CD4-positive, alpha-beta T cell treated with Interleukin-6 at 100 ng/mL for 8 hours (primary cell): Measurements from ENCODE around the gene PPP1R12C.
A peak's percentile ranks its signal among the peaks of the same experiment; 100 is the strongest.

ENCODE experiments used
- DNase-seq: peaks from one replicate; pipeline ENCODE4 v3.0.0-alpha.2; 2020; ENCODE audit warnings: mixed read lengths, low spot score

The PPP1R12C gene

DNA sequence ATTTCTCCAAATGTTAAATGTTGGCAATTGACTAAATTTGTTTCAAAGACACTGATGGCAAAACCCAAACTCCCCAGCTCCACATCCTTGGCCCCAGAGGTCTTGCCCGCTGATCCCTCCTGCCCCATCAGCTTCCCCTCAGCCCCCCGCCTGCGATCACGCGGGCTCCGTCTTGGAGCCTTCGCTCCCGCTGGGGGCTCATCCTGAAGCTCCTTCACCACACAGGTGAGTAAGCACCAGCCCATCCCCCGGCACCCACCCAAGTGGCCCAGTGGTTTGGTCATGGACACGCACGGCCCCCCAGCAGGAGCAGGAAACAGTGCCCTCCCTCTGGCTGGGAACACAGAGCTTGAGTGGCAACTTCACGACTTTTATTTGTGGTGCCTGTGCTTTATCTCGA, 26.9 kb downstream of the PPP1R12C start:
- no peak for DNase-seq

DNA sequence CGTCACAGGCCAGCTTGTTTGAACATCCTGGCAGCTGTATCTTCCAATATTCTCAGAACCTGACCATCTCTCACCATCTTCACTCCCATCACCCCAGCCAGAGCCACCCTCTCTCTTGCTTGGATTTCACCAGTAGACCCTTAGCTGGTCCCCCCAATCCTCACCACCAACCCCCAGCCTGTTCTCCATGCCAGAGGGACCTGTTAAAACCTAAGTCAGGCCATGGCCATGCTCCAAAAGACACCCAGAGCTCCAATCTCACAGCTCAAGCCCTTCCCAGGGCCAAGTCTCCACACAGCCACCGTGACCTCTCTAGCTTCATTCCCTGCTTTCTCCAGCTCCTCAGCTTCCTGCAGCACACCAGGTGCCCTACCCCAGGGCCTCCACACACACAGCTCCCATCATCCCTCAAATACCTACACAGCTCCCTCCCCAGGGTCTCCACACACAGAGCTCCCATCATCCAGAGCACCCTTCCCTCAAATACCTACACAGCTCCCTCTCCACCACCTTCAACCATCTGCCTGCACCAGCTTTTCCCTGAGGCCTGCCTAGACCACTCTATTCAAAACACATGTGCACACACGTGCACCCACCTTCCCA, 28.0 kb downstream of the PPP1R12C start:
- DNase-seq: no peak

DNA sequence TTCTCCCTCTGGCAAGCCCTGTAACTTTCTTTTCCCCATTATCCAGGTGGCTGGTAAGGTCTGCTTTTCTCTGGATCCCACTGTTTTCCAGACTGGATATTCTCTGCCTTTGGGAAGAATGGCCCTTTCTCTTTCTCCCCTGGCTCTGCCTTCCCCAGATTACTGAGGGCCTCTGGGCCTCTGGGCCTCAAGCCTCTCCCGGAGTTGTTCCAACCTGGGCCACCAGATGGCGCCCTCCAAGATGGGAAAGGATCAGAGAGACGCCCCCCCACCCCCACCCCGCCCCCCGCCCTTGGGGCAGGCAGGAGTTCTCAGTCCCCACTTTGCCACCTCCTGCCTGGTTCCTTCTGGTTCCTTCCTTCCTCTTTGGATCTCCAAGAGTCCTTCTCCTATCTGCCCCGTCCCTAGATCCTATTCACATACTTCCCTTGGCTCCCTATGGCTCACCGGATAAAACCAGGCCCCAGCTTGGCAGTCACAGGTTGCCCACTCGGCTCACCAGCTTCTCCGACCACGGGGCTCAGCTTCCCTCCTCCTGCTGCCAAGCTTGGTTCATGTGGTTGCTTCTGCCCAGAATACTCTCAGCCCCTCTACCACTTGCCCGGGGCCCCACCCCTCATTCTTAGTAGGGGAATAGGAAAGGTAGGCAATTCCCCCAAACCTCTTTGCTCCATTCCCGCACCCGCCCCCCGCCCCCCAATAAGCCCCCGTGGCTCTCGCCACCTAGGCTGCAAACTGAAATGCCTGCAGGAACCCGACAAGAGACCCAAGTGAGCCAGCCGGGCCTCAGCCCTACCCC, 28.7 kb downstream of the PPP1R12C start:
- peak; percentile 62 for DNase-seq

DNA sequence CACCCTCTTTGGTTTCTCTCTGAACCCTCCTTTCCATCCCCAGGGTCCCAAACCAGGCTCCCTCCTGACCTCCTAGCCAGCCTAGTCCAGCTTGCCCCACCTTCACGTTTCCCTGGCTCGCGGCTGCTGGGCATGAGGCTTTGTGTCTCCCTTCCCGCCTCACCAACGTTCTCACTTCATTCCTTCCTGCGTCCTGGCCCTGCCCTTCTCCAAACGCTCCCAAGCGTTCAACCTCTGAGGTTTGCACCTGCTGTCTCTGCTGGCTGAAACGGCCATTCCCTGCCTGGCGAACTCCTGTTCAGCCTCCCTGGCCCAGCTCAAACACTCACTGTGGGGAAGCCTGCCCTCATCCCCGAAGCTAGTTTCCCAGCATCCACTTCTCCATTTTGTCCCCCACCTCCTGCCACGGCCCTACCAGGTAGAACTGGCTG, 29.4 kb downstream of the PPP1R12C start:
- DNase-seq: no peak

DNA sequence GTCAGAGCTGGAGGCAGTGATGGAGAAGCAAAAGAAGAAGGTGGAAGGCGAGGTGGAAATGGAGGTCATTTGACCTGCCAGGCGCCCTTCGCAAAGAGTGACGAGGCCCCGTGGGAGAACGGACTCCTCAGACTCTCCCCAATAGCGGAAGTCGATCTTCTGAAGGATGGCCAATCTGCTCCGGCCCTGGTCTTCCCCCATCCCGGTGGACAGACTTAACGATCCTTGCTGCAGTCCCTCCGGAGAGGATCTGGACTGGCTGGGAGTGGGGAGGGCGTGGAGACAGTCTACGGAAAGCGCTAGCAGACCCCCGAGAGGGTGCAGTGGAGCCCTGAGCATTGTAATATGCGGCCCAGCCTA, 29.9 kb downstream of the PPP1R12C start:
- DNase-seq: no peak

DNA sequence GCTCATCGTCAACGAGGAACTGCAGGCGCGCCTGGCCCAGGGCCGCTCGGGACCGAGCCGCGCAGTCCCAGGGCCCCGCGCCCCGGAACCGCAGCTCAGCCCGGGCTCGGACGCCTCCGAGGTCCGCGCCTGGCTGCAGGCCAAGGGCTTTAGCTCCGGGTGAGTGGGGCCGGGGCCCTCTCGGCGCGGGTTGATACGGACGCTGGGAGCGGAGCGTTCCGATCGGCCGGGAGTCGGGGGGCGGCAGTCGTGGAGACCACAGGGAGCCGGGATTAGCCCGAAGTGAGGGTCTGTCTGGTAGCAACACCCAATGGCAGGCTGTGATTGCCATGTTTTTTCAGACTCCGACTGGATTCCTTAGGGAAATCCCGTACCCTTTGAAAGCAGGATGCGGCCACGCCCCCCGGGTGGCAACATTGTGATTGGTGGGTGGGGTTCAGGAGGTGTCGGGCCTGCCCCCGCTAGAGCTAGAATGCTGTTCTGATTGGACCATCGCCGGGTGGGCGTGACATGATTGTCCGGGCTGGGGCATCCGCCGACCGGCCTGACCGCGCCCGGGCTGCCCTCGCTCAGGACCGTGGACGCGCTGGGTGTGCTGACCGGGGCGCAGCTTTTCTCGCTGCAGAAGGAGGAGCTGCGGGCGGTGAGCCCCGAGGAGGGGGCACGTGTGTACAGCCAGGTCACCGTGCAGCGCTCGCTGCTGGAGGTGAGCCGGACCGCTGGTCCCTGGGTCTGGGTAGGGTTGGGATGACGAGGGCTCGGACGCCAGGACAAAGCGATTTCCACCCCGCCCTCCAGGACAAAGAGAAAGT, 30.5 kb downstream of the PPP1R12C start:
- peak; percentile 29 for DNase-seq

DNA sequence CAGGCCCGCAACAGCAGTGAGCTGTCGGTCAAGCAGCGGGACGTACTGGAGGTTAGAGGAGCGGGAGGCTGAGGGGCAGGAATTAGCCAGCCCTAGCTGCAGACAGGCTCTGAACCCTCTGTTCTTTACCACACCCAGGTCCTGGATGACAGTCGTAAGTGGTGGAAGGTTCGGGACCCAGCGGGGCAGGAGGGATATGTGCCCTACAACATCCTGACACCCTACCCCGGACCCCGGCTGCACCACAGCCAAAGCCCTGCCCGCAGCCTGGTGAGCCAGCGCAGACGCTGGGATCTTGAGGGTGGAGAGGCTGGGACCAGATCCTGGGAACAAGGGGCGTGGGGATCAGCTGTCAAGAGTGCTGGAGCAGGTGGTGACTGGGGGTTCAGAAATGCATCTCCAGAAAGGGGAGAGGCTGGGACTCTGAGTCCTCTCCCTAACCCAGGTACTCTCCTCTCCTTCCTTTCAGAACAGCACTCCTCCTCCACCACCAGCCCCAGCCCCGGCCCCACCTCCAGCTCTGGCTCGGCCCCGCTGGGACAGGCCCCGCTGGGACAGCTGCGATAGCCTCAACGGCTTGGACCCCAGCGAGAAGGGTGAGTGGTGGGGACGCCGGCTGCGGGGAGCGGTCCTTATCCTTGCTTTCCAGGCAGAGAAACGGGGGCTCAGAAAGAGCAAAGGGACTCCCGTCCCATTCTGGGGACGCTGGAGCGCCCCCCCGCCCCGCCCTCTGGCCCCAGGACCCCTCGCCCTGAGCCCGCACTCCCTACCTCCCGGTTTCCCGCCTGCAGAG, 31.3 kb downstream of the PPP1R12C start:
- DNase-seq: no peak

DNA sequence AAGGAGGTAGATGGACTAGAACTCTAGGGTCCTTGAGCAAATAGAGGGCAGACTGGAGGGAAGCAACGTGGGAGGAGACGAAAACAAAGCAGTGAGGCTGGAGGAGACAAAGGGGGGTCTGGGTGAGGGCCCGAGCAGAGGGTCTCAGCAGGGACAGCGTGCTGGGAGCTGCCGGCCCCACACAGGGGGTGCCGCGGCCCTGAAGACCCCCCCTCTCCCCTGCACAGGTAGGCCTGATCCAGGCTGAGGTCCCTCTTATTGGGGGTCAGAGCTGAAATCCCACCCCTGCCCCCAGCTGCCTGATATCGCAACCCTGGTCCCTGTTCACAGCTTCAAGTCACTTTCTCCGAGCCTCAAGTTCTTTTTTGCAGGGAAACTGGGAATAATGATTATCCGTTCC, 33.0 kb downstream of the PPP1R12C start:
- DNase-seq: no peak

DNA sequence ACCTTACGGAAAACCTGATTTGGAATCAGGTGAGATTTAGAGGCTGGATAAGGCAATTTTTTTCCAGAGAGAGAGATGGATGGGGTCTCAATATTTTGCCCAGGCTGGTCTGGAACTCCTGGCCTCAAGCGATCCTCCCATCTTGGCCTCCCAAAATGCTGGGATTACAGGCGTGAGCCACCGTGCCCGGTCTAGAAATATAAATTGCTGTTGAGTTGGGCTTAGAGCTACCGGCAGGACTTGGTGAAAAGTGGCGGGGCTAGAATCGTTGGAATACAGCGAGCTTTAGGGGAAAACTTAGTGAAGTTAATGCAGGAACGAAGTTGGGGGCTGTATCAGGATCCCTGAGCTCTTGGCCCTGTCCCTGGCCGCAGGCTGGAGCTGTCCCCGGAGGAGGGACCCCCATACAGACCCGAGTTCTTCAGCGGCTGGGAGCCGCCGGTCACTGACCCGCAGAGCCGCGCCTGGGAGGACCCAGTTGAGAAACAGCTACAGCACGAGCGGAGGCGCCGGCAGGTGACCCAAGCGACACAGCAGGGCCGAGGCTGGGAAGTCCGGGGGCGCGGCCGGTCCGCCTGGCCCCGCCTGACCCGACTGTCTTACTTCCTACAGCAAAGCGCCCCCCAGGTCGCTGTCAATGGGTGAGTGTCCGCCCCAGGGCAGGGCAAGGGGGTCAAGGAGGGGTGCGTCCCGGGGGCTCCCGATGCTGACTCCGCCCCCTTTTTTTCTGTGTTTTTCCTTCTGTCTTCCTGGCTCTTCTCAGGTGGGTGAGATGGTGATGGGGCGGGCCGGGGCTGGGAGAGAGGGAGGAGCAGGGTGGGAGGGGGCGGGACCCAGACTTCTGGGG, 34.2 kb downstream of the PPP1R12C start:
- DNase-seq: no peak

DNA sequence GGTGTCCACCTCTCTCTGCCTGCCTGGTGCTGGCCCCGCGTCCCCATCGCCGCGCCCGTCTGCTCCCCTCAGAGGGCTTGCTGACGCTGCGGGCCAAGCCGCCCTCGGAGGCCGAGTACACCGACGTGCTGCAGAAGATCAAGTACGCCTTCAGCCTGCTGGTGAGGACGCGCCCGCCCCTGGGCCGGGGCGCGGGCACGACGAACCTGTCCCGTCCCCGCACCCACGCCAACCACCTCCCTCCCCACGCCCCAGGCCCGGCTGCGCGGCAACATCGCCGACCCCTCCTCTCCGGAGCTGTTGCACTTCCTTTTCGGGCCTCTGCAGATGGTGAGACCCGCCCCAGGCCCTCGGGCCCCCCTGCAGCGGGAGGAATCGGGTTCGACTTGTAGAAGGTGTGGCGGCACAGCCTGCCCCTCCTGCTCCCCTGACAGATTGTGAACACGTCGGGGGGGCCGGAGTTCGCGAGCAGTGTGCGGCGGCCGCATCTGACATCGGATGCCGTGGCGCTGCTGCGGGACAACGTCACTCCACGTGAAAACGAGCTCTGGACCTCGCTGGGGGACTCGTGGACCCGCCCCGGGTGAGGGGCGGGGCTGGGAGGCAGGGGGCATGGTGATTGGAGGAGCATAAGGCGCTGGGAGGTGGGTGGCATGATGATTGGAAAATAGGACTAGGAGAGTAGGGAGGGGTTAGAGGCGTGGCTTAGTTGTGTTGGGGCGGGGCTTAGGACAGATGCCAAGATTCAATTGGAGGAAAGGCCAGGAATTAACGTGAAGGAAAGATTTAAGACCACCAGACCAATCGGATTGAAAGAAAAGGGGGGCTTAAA, 35.2 kb downstream of the PPP1R12C start:
- no peak for DNase-seq

DNA sequence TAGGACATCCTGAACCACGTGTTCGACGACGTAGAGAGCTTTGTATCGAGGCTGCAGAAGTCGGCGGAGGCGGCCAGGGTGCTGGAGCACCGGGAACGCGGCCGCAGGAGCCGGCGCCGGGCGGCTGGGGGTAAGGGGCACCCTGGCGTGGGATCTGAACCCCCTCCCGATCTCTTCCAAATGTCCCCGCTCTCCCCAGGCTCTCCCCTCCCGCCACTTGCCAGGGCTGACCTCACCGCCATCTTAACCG, 35.7 kb downstream of the PPP1R12C start:
- DNase-seq: no peak

DNA sequence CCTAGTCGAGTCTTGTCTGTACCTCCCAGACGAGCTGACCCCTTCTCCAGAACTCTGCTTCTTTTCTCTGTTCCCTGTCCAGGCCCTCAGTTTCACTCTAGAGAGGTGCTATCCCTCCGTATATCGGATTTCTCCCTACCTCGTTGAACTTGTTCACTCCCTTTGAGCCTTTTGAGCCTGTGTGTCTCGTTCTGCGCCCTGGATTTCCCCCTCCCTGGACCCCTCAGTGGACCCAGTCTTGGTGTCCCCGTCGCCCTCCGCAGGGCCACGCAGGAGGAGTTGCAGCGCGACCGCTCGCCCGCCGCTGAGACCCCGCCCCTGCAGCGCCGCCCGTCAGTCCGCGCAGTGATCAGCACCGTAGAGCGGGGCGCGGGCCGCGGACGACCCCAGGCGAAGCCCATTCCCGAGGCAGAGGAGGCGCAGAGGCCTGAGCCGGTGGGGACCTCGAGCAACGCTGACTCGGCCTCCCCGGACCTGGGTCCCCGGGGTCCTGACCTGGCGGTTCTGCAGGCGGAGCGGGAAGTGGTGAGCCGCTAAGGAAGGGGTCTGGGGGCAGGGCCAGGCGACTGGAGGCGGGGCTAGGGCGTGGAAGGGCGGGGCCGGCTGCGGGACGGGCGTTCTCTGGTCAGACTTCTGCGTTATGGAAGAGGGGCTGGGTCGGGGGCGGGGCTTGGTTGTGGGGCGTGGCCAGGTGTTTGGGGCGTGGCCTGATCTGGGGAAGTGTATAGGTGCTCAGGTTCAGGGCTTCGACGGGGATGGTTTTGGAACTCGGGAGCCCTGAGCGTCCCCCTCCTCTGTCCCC, 36.3 kb downstream of the PPP1R12C start:
- DNase-seq: peak; percentile 86

DNA sequence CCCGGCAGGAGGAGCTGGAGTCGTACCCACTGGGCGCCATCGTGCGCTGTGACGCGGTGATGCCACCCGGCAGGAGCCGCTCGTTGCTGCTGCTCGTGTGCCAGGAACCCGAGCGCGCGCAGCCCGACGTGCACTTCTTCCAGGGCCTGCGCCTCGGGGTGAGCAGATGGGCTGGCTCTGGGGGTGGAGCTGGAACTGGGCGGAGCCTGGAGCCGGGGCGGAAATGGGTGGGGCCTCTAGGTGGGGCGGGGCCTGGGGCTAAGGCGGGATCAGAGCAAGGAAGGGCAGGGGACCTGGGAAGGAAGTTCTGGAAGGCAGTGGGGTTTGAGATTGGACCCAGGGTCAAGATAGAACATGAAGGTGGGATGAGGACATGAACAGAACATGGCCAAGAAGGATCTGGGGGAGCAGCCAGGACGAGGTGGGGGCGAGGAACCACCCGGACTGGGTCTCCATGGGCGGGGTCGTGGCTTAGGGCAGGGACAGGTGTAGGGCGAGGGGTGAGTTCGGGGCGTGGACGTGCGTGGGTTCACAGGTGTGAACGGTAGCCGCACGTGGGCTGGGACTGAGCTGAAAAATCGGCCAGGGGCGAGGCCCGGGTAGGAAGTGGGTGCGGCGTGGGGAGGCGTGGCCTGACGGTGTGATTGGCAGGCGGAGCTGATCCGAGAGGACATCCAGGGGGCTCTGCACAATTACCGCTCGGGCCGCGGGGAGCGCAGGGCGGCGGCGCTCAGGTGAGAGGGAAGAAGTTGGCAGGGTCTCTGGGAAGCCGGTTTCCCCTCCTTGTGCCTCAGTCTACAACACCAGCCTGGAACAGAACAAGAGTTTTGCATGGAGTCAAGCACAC, 37.1 kb downstream of the PPP1R12C start:
- DNase-seq: peak; percentile 33

DNA sequence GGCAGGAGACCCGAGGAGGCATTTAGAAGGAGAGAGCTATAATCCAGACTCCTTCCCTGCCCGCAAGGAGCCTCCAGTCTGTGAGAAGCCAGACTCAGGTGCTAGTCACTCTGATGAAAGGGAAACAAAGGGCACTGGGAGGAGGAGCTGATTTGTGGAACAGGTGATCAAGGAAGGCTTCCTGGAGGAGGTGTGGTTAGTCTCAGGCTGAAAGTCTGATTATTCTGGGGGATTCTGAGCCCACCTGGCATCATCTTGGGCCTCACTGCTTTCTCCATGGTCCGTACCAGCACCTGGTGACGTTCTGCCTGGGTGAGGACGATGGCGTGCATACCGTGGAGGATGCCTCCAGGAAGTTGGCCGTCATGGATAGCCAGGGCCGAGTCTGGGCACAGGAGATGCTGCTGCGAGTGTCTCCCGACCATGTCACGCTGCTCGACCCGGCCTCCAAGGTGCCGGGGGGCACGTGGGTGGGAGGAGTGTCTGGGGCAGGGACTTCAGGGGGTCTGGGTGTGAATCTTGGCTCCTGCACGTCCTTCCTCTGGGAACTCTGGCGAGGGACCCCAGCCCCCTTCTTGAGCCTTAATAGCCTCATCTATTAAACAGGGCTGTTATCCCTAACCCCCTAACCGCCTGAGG, 37.9 kb downstream of the PPP1R12C start:
- no peak for DNase-seq

DNA sequence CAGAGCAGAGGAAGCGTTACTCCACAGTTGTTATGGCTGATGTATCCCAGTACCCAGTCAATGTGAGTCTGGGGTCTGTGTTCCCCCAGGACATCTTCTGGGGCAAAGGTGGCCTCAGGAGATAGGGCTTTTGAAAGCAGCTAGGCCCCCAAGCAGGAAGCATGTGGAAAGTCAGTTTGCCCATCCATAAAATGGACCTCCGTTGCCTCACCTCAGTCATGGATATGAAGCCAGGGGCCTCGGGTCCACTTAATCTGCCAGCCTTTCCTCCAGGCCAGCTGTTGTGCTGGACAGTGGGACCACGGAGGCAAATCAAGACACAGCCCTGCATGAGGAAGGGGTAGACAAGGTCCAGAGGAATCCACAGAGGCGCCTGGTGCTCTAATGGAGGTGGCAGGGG, 38.4 kb downstream of the PPP1R12C start:
- no peak for DNase-seq

DNA sequence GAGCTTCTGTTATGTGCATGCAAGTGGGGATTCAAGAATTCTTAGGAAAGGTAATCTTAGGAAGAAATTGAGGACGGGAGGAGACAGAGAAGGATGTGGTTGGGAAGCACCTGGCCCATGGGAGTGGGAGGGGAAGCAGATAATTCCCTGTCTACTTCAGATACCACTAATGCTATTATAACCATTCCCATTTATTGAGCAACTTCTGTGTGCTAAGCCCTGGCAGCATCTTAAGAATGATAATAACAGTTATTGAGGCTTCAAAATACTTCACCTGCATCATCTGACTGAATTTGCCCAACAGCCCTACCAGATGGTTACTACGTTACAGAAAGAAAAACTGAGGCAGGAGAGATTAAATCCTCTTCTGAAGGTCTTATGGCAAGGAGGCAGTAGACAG, 40.3 kb downstream of the PPP1R12C start:
- no peak for DNase-seq

DNA sequence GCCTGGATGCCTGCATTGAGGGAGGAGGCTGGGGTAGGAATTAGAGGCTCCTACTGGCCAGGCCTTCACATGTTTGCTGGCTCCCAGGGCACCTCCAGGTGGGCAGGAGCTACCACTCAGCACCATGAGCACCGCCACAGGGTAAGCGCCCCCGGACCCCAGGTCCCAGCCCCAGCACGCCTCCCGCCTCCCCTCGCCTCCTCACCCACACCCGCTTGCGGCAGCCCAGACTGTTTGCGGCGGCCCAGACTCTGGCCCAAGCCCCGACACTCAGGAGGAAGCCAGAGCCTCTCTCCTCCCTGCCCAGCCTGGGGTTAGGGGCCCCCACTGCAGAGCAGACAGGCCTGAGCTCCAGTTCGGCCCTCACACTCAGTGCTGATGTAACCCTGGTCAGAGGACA, 41.1 kb downstream of the PPP1R12C start:
- no peak for DNase-seq

DNA sequence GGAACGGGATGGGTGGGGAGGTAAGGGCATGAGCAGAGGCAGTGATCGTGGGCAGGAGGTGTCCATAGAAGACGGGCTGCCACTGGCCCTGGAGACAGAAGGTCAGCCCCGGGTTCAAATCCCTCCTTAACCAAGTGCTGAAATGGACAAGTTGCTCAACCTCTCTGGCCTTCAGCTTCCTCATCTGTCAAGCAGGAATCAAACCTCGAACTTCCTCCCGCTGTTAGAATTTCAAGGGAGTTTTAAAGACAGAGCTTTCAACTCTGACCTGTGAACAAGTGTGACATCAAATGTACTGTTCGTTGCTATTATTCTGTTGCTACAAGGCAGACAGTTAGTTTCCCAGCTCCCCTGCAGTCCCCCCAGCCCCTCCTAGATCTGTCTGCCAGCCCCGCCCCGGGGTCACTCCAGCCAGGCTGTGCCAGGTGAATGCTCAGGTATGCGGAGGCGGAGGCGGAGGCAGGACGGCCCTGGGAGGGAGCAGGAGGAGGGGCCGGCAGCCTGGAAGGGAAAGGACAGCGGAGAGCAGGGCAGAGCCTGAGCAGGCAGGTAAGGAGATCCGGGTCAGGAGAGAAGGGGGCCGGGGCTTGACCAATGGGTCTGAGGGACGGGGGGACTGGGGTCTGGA, 42.0 kb downstream of the PPP1R12C start, which contains the start of gene EPS8L1:
Gene EPS8L1 (plus strand): TSS at position 499 of the 628 bp plus-strand sequence. CDS start 576 bp downstream, outside the sequence.
- no peak for DNase-seq
